ENCODE results near the gene FER1L5.

FER1L5 gene

DNA sequence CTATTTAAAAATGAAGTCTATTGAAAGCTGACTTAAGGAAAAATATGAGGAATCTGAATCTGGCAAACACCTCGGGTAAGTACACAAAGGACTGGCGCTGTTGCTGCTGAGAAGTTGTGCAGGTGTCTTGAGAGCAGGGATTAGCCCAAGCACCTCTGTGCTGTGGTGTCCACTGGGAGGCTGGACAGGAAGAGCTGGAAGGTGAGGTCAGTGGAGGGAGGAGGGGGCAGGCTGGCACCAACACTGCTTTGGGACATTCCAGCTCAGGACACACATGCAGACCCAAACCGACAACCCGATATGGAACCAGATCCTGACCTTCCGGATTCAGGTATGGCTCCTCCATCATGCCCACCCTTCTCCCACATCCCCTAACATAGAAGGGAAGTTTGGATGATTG, 20.6 kb downstream of the FER1L5 start:
- no peak for TF ChIP-seq EP300 (IDR thresholded peaks at IDR 0.05; ENCODE audit: borderline replicate concordance)
- TF ChIP-seq TCF12 (IDR thresholded peaks at IDR 0.05; ENCODE audit: low read depth) = no peak
- TF ChIP-seq CREB1 (IDR thresholded peaks at IDR 0.05; ENCODE audit: low read depth) = no peak
- TF ChIP-seq ZBTB7A (IDR thresholded peaks at IDR 0.05; ENCODE audit: low read depth) = no peak
- no peak for TF ChIP-seq NFIC (IDR thresholded peaks at IDR 0.05)
- no peak for TF ChIP-seq YY1 (IDR thresholded peaks at IDR 0.05; ENCODE audit: low read depth)
- TF ChIP-seq, protein P1, sequence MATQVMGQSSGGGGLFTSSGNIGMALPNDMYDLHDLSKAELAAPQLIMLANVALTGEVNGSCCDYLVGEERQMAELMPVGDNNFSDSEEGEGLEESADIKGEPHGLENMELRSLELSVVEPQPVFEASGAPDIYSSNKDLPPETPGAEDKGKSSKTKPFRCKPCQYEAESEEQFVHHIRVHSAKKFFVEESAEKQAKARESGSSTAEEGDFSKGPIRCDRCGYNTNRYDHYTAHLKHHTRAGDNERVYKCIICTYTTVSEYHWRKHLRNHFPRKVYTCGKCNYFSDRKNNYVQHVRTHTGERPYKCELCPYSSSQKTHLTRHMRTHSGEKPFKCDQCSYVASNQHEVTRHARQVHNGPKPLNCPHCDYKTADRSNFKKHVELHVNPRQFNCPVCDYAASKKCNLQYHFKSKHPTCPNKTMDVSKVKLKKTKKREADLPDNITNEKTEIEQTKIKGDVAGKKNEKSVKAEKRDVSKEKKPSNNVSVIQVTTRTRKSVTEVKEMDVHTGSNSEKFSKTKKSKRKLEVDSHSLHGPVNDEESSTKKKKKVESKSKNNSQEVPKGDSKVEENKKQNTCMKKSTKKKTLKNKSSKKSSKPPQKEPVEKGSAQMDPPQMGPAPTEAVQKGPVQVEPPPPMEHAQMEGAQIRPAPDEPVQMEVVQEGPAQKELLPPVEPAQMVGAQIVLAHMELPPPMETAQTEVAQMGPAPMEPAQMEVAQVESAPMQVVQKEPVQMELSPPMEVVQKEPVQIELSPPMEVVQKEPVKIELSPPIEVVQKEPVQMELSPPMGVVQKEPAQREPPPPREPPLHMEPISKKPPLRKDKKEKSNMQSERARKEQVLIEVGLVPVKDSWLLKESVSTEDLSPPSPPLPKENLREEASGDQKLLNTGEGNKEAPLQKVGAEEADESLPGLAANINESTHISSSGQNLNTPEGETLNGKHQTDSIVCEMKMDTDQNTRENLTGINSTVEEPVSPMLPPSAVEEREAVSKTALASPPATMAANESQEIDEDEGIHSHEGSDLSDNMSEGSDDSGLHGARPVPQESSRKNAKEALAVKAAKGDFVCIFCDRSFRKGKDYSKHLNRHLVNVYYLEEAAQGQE (IDR thresholded peaks at IDR 0.05; ENCODE audit: low read depth) = no peak
- TF ChIP-seq, protein P2, sequence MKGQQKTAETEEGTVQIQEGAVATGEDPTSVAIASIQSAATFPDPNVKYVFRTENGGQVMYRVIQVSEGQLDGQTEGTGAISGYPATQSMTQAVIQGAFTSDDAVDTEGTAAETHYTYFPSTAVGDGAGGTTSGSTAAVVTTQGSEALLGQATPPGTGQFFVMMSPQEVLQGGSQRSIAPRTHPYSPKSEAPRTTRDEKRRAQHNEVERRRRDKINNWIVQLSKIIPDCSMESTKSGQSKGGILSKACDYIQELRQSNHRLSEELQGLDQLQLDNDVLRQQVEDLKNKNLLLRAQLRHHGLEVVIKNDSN (IDR thresholded peaks at IDR 0.05) = no peak

DNA sequence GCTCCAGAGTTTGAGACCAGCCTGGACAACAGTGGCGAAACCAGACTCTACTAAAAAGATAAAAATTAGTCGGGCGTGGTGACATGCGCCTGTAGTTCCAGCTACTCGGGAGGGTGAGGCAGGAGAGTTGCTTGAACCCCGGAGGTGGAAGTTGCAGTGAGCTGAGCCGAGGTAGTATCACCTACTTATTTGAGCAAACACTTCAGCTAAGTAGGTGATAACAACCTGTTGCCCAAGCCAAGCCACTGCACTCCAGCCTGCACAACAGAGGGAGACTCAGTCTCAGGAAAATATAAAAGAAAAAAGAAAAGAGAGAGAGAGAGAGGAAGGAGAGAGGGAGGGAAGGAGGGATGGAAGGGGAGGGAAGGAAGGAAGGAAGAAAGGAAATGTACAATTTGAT, 21.3 kb downstream of the FER1L5 start:
- TF ChIP-seq RAD21 (IDR thresholded peaks at IDR 0.05; ENCODE audit: low read depth) = no peak
- TF ChIP-seq CEBPB (IDR thresholded peaks at IDR 0.05) = no peak
- no peak for TF ChIP-seq EGR1 (IDR thresholded peaks at IDR 0.05)
- TF ChIP-seq, protein P2 (IDR thresholded peaks at IDR 0.05) = no peak
- TF ChIP-seq TAF1 (IDR thresholded peaks at IDR 0.05; ENCODE audit: low read depth) = no peak
- no peak for TF ChIP-seq FOXM1 (IDR thresholded peaks at IDR 0.05; ENCODE audit: borderline replicate concordance, low read depth)
- TF ChIP-seq, protein P1 (IDR thresholded peaks at IDR 0.05; ENCODE audit: low read depth) = no peak
- no peak for TF ChIP-seq EP300 (IDR thresholded peaks at IDR 0.05; ENCODE audit: borderline replicate concordance)
- TF ChIP-seq TEAD4 (IDR thresholded peaks at IDR 0.05) = no peak
- no peak for TF ChIP-seq CREB1 (IDR thresholded peaks at IDR 0.05; ENCODE audit: low read depth)
- no peak for TF ChIP-seq ZBTB7A (IDR thresholded peaks at IDR 0.05; ENCODE audit: low read depth)
- TF ChIP-seq, protein P3, sequence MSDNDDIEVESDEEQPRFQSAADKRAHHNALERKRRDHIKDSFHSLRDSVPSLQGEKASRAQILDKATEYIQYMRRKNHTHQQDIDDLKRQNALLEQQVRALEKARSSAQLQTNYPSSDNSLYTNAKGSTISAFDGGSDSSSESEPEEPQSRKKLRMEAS (IDR thresholded peaks at IDR 0.05) = no peak
- TF ChIP-seq TCF12 (IDR thresholded peaks at IDR 0.05; ENCODE audit: low read depth) = no peak
- no peak for TF ChIP-seq YY1 (IDR thresholded peaks at IDR 0.05; ENCODE audit: low read depth)
- no peak for TF ChIP-seq NFIC (IDR thresholded peaks at IDR 0.05)

DNA sequence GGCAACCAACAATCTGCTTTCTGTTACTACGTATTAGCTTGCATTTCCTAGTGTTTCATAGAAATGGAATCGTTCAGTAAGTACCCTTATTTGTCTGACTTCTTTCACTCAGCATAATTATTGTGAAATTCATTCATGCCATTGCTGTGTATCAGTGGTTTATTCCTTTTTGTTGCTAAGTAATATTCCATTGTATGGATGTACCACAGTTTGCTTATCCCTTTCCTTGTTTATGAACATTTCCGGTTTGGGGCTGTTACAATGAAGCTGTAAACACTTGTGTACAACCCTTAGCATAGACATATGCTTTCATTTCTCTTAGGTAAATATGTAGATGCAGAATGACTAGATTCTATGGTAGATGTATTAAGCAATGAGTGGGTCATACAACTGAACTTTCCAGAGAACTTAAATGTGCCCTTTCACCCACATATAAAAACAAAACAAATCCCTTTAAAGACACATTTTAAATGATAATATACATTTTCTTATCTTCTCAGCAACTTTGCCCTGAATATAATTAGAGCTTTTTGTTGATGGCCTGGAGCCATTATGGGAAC, 21.9 kb downstream of the FER1L5 start:
- TF ChIP-seq TEAD4 (IDR thresholded peaks at IDR 0.05) (no peak), NFIC (IDR thresholded peaks at IDR 0.05) (no peak), CEBPB (IDR thresholded peaks at IDR 0.05) (no peak), TAF1 (IDR thresholded peaks at IDR 0.05; ENCODE audit: low read depth) (no peak), CREB1 (IDR thresholded peaks at IDR 0.05; ENCODE audit: low read depth) (no peak)

DNA sequence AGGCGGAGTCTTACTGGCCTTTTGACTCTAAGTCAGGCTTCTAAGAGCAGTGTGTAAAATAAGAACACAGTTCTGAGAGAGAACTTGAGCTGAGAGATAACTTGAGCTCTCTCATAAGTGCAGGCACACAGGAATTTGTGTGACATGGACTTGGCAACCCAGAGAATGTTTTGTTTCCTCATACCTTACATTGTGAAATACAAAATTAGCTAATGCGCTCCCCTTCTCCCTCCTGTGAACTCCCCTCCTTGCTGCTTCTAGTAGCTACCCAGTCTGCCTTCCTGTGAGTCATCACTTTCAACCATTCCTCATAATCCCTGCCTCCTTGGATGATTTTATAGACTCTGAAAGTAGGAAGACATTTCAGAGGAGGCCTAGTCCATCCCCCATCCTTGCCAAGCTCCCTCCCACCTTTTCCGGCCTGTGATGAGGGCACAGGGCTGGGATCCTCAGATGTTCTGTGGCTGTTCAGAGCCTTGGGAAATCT, 22.6 kb downstream of the FER1L5 start:
- TF ChIP-seq EP300 (IDR thresholded peaks at IDR 0.05; ENCODE audit: borderline replicate concordance) (no peak), FOXM1 (IDR thresholded peaks at IDR 0.05; ENCODE audit: borderline replicate concordance, low read depth) (no peak), YY1 (IDR thresholded peaks at IDR 0.05; ENCODE audit: low read depth) (no peak), EGR1 (IDR thresholded peaks at IDR 0.05) (no peak), CEBPB (IDR thresholded peaks at IDR 0.05) (peak; percentile 42; the same call in 1 of the 2 replicates)

DNA sequence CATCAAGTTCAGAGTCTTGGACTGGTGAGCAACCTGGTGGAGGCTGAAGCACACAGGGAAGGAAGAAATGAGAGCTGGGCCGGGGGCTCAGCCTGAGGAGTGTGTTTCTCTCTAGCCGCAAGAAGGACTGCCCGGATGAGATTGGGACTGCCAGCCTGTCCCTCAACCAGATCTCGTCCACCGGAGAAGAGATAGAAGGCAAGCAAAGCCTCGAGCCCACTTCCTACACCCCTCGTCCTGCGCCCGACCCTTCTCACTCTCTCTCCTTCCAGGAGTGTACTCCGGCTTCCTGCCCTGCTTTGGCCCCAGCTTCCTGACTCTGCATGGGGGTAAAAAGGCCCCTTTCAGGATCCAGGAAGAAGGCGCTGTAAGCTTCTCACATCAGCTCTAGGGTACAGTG, 26.2 kb downstream of the FER1L5 start:
- TF ChIP-seq, protein P2 (IDR thresholded peaks at IDR 0.05) = no peak
- TF ChIP-seq CEBPB (IDR thresholded peaks at IDR 0.05) = no peak
- TF ChIP-seq RAD21 (IDR thresholded peaks at IDR 0.05; ENCODE audit: low read depth) = no peak
- TF ChIP-seq FOXM1 (IDR thresholded peaks at IDR 0.05; ENCODE audit: borderline replicate concordance, low read depth) = no peak
- no peak for TF ChIP-seq TCF12 (IDR thresholded peaks at IDR 0.05; ENCODE audit: low read depth)
- no peak for TF ChIP-seq TEAD4 (IDR thresholded peaks at IDR 0.05)
- no peak for TF ChIP-seq EGR1 (IDR thresholded peaks at IDR 0.05)
- no peak for TF ChIP-seq ZBTB7A (IDR thresholded peaks at IDR 0.05; ENCODE audit: low read depth)
- TF ChIP-seq EP300 (IDR thresholded peaks at IDR 0.05; ENCODE audit: borderline replicate concordance) = no peak
- no peak for TF ChIP-seq CREB1 (IDR thresholded peaks at IDR 0.05; ENCODE audit: low read depth)
- no peak for TF ChIP-seq YY1 (IDR thresholded peaks at IDR 0.05; ENCODE audit: low read depth)
- TF ChIP-seq, protein P1 (IDR thresholded peaks at IDR 0.05; ENCODE audit: low read depth) = no peak
- no peak for TF ChIP-seq TAF1 (IDR thresholded peaks at IDR 0.05; ENCODE audit: low read depth)
- TF ChIP-seq NFIC (IDR thresholded peaks at IDR 0.05) = no peak
